ENCODE results near the gene FAM169A.
A peak's percentile ranks its signal among the peaks of the same experiment; 100 is the strongest.
"Not testable (repeated sequence)": the region's sequence is repeated elsewhere in the genome, so short reads cannot be mapped to it uniquely, and the experiment has no call there.

FAM169A gene

GRCh38 chr5:74866596-74867162, 492 bp upstream of the FAM169A start:
- no peak for FAIRE-seq

GRCh38 chr5:74865256-74865803, 857 bp downstream of the FAM169A start:
- no peak for FAIRE-seq

- peak; percentile 51 for FAIRE-seq
Observed at GRCh38 chr5:74864823-74865222, 1.4 kb downstream of the FAM169A start.

GRCh38 chr5:74863726-74864125, 2.5 kb downstream of the FAM169A start:
- FAIRE-seq, result no peak

- no peak for FAIRE-seq
Observed at GRCh38 chr5:74862221-74862620, 4.0 kb downstream of the FAM169A start.

- not testable (repeated sequence) for FAIRE-seq
Observed at GRCh38 chr5:74856975-74857374, 9.2 kb downstream of the FAM169A start.

- no peak for FAIRE-seq
Observed at GRCh38 chr5:74853256-74853655, 12.9 kb downstream of the FAM169A start.

GRCh38 chr5:74851684-74852353, 14.4 kb downstream of the FAM169A start:
- FAIRE-seq, result no peak

GRCh38 chr5:74850789-74851425, 15.3 kb downstream of the FAM169A start:
- FAIRE-seq, result no peak

- no peak for FAIRE-seq
Observed at GRCh38 chr5:74850030-74850429, 16.2 kb downstream of the FAM169A start.

GRCh38 chr5:74848553-74849025, 17.6 kb downstream of the FAM169A start:
- FAIRE-seq, result peak; percentile 41

- no peak for FAIRE-seq
Observed at GRCh38 chr5:74839229-74839628, 27.0 kb downstream of the FAM169A start.

GRCh38 chr5:74838262-74838661, 27.9 kb downstream of the FAM169A start:
- FAIRE-seq, result no peak

- FAIRE-seq, result no peak
Observed at GRCh38 chr5:74837115-74837514, 29.1 kb downstream of the FAM169A start.

- no peak for FAIRE-seq
Observed at GRCh38 chr5:74833537-74834266, 32.5 kb downstream of the FAM169A start.

GRCh38 chr5:74829413-74829812, 36.8 kb downstream of the FAM169A start:
- no peak for FAIRE-seq

GRCh38 chr5:74822288-74822687, 43.9 kb downstream of the FAM169A start:
- FAIRE-seq, result no peak

- no peak for FAIRE-seq
Observed at GRCh38 chr5:74816875-74817274, 49.3 kb downstream of the FAM169A start.

GRCh38 chr5:74810915-74811314, 55.3 kb downstream of the FAM169A start:
- FAIRE-seq, result no peak

- no peak for FAIRE-seq
Observed at GRCh38 chr5:74801941-74802340, 64.2 kb downstream of the FAM169A start.

GRCh38 chr5:74801197-74801596, 65.0 kb downstream of the FAM169A start:
- FAIRE-seq, result no peak

- no peak for FAIRE-seq
Observed at GRCh38 chr5:74798977-74799911, 66.9 kb downstream of the FAM169A start.
